ENCODE data around the gene STXBP6. TPM values are rescaled to one million over a fixed set of nuclear protein-coding genes. Genes with fewer than 3 reads are reported as not detected.
A peak's percentile ranks its signal among the peaks of the same experiment; 100 is the strongest.

The STXBP6 gene
- total RNA-seq, 1 experiment from 2014 or later: 6.4 TPM

DNA sequence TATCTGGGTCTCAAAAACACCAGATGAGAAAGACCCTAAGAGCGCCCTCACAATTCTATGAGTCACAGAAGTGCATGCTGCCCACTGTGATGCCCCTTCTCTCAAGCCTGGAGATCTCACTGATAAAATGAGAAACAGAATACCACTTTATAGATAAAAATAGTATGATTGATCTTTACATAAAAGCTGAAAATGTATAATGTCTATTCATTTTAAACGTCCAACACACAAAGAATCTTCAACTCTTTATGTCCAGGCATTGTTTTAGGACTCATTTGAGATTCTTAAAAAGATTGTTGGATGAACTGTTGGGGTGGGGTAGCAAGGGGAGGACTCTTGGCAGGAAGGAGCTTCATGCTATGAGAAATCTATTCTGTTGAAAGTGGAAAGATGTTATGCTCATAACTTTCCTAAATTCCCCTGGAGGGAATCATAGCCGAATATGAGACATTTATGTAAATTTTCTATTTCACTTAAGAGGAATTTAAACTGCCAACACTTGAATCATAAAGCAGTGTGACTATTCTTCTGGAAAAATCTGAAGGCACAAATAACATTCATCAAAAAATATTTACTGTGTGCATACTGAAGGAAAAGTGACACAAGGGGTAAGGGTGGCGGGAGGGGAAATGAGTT lies 174.6 kb downstream of the STXBP6 start:
- no peak for DNase-seq
- Mint-ChIP-seq H3K9me3 (ENCODE audit: low read depth, unreplicated experiment) (no peaks in the 10 kb centered on the region), H3K27me3 (ENCODE audit: unreplicated experiment) (no peaks in the 10 kb centered on the region), H3K27ac (ENCODE audit: unreplicated experiment) (peak overlapping the region; percentile 16), H3K4me1 (ENCODE audit: low read depth, unreplicated experiment) (peaks cover 49% of the 10 kb centered on the region), H3K36me3 (ENCODE audit: insufficient read depth, unreplicated experiment) (no peaks in the 10 kb centered on the region), H3K4me3 (ENCODE audit: low read depth, unreplicated experiment) (no peak overlapping the region)
- CTCF ChIA-PET: no interaction called here
- intact Hi-C loops (cut with micrococcal nuclease; ENCODE audit: unreplicated experiment): loop anchor here (5.0 kb wide), 1 partner anchor 58 kb away; no protein-coding TSS in a partner anchor
- no TSS peak for BruUV-seq (replicated peaks)
- TF ChIP-seq, protein P1, sequence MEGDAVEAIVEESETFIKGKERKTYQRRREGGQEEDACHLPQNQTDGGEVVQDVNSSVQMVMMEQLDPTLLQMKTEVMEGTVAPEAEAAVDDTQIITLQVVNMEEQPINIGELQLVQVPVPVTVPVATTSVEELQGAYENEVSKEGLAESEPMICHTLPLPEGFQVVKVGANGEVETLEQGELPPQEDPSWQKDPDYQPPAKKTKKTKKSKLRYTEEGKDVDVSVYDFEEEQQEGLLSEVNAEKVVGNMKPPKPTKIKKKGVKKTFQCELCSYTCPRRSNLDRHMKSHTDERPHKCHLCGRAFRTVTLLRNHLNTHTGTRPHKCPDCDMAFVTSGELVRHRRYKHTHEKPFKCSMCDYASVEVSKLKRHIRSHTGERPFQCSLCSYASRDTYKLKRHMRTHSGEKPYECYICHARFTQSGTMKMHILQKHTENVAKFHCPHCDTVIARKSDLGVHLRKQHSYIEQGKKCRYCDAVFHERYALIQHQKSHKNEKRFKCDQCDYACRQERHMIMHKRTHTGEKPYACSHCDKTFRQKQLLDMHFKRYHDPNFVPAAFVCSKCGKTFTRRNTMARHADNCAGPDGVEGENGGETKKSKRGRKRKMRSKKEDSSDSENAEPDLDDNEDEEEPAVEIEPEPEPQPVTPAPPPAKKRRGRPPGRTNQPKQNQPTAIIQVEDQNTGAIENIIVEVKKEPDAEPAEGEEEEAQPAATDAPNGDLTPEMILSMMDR (IDR thresholded peaks at IDR 0.05; ENCODE audit: unreplicated experiment): no peak

DNA sequence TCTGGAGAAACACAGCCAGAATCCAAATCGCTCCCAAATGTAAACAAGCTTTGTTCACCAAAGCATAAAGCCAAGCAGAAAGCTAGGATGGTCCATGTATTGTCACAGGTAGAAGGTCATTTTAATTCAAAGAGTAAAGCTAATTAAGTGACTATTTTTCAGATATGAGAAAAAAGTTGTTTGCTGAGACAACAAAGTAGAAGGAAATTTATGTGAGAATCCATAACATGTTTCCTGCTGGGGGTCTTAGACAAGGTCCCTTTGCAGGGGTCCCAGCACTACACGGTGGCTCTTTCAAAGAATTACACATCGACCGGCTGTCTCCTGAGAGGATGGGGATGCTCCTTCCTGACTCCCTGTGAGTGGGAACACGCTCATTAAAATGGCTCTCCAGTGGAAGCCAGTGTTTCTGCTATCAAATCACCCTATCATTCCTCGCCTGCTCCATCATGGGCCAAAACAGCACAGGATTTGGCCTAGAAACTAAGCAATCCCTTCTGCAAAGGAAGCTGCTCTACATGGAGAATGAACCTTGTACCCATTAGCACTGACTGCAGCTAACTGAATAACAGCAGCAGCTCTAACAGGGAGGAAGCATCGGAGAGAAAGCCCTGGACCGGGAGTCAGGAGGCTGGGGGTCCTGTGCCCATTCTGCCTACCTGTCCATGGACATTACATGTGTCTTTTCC lies 175.3 kb downstream of the STXBP6 start:
- H3K4me3 Mint-ChIP-seq (ENCODE audit: low read depth, unreplicated experiment): no peak overlapping the region
- H3K27ac Mint-ChIP-seq (ENCODE audit: unreplicated experiment): no peak overlapping the region
- TF ChIP-seq, protein P1 (IDR thresholded peaks at IDR 0.05; ENCODE audit: unreplicated experiment): no peak
- intact Hi-C loops (cut with micrococcal nuclease; ENCODE audit: unreplicated experiment): loop anchor here (5.0 kb wide), 1 partner anchor 57 kb away; no protein-coding TSS in a partner anchor
- CTCF ChIA-PET: no interaction called here
- no TSS peak for BruUV-seq (replicated peaks)
- no peaks in the 10 kb centered on the region for H3K9me3 Mint-ChIP-seq (ENCODE audit: low read depth, unreplicated experiment)
- no peak for DNase-seq
- H3K4me1 Mint-ChIP-seq (ENCODE audit: low read depth, unreplicated experiment): peaks cover 43% of the 10 kb centered on the region
- H3K27me3 Mint-ChIP-seq (ENCODE audit: unreplicated experiment): no peaks in the 10 kb centered on the region
- H3K36me3 Mint-ChIP-seq (ENCODE audit: insufficient read depth, unreplicated experiment): no peaks in the 10 kb centered on the region

DNA sequence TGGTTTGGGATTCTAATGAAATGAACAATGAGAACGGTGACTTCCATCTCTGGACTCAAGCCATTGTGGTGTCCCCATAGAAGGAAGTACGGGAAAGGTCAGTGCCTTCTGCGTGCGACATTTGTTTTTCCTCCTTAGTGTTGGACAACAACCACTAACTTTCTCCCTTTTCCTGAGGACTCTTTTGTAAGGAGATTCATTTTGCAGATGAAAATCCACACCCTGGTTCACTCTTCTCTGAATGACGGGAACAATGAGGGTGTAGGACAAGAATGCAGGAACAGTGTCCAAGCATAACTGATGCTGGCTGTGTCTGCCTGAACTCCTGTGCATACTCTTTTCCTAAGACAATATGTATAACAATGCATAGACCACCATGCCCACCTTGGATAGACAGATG lies 176.4 kb downstream of the STXBP6 start:
- no peak overlapping the region for H3K27ac Mint-ChIP-seq (ENCODE audit: unreplicated experiment)
- no peak for DNase-seq
- H3K36me3 Mint-ChIP-seq (ENCODE audit: insufficient read depth, unreplicated experiment): no peaks in the 10 kb centered on the region
- H3K9me3 Mint-ChIP-seq (ENCODE audit: low read depth, unreplicated experiment): no peaks in the 10 kb centered on the region
- no TSS peak for BruUV-seq (replicated peaks)
- no peaks in the 10 kb centered on the region for H3K27me3 Mint-ChIP-seq (ENCODE audit: unreplicated experiment)
- H3K4me3 Mint-ChIP-seq (ENCODE audit: low read depth, unreplicated experiment): no peak overlapping the region
- H3K4me1 Mint-ChIP-seq (ENCODE audit: low read depth, unreplicated experiment): peaks cover 35% of the 10 kb centered on the region
- CTCF ChIA-PET: no interaction called here
- intact Hi-C loops (cut with micrococcal nuclease; ENCODE audit: unreplicated experiment): no loop called here
- TF ChIP-seq, protein P1 (IDR thresholded peaks at IDR 0.05; ENCODE audit: unreplicated experiment): no peak

DNA sequence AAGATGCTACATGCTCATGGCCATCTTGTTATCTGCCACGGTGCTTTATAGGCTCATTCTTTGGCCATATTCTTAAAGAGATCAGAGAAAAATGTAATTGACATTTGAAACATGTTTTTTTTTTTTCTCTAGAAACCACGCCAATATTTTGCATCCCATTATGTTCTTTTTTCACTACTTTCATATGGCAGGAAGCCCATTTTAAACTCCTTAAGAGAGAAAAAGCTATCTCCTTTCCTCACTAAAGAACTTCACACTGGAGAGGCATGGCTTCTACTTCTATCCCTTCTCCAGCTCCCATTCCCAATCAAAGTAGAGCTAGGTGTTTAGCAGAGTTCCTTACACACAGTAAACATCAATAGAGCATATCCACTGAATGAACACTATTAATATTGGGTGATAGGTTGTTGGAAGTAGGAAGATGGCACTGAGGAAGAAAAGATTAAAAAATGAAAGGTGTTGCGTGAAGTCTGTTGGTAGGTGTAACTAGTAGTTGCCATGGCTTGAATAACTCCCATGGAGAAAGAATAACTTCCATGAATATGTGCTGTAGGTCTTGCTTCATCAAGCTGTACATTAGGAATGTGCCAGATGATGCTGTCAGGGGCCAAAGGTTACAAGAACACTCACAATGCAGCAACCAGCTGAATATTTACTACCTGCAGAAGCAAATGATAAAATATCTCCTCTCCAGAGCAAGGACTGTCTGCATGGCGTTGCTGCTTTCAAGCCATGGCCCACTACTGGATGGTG lies 178.8 kb downstream of the STXBP6 start:
- Mint-ChIP-seq H3K36me3 (ENCODE audit: insufficient read depth, unreplicated experiment) (no peaks in the 10 kb centered on the region), H3K27me3 (ENCODE audit: unreplicated experiment) (no peaks in the 10 kb centered on the region)
- CTCF ChIA-PET: interaction anchor here (0.6 kb wide), 1 partner anchor 142 kb away, joined by 3 read pairs; no protein-coding TSS in a partner anchor

More for the DNA sequence above, 178.8 kb downstream of the STXBP6 start:
- H3K4me1 Mint-ChIP-seq (ENCODE audit: low read depth, unreplicated experiment): peaks cover 17% of the 10 kb centered on the region
- intact Hi-C loops (cut with micrococcal nuclease; ENCODE audit: unreplicated experiment): no loop called here
- no peak for DNase-seq
- no peak overlapping the region for H3K27ac Mint-ChIP-seq (ENCODE audit: unreplicated experiment)
- no peak overlapping the region for H3K4me3 Mint-ChIP-seq (ENCODE audit: low read depth, unreplicated experiment)
- no TSS peak for BruUV-seq (replicated peaks)
- TF ChIP-seq, protein P1 (IDR thresholded peaks at IDR 0.05; ENCODE audit: unreplicated experiment): no peak
- no peaks in the 10 kb centered on the region for H3K9me3 Mint-ChIP-seq (ENCODE audit: low read depth, unreplicated experiment)

Measured in Calu3 (cell line).